NT2/D1 (cell line): Measurements from ENCODE around the gene RFX6.

Experiments
- SUZ12 ChIP-seq: IDR thresholded peaks from 2 replicates; pipeline ENCODE4 v1.6.1; 2011; ENCODE audit not compliant: insufficient read length, insufficient read depth; ENCODE audit errors: extremely low read depth
- YY1 ChIP-seq: IDR thresholded peaks from 2 replicates; pipeline ENCODE4 v1.6.1; 2011; ENCODE audit not compliant: insufficient read length, insufficient read depth
- ZNF274 ChIP-seq: IDR thresholded peaks from 2 replicates; pipeline ENCODE4 v1.6.1; 2011; ENCODE audit warnings: mild to moderate bottlenecking, low read depth, low read length

DNA sequence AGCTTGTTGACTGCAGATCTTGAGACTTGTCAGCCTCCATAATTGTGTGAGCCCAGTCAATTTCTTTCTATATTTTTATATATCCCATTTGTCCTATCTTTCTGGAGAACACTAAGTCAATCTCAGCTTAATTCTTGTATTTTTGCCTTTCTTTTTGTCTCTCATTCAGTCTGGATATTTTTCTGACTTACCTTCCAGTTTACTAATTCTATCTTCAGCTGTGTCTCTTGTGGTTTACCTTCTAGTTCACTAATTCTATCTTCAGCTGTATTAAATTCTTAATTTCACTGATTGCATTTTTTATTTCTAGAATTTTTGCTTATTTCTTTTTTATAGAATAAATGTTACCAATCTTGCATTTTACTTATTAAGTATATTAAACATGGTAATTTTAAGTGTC lies 17.8 kb upstream of the RFX6 start:
- no peak for TF ChIP-seq ZNF274
- TF ChIP-seq YY1 = no peak
- no peak for TF ChIP-seq SUZ12
